ENCODE results near the gene ANLN.

Gene ANLN

GRCh38 chr7:36407636-36408550 is 18.2 kb downstream of the ANLN start:
- DNase-seq (ENCODE audit: low read depth, low spot score): no peak
- no peak overlapping the region for H3K27ac ChIP-seq

GRCh38 chr7:36408589-36408988 is 18.9 kb downstream of the ANLN start:
- no peak for DNase-seq (ENCODE audit: low read depth, low spot score)
- no peak overlapping the region for H3K27ac ChIP-seq

- no peak overlapping the region for H3K27ac ChIP-seq
These were observed 19.5 kb downstream of the ANLN start for GRCh38 chr7:36409180-36409579.

GRCh38 chr7:36415144-36415543 is 25.5 kb downstream of the ANLN start:
- DNase-seq (ENCODE audit: low read depth, low spot score): no peak
- H3K27ac ChIP-seq: no peak overlapping the region

More at GRCh38 chr7:36409180-36409579, 19.5 kb downstream of the ANLN start:
- DNase-seq (ENCODE audit: low read depth, low spot score): no peak

GRCh38 chr7:36416251-36416650 is 26.6 kb downstream of the ANLN start:
- no peak overlapping the region for H3K27ac ChIP-seq
- no peak for DNase-seq (ENCODE audit: low read depth, low spot score)

- no peak for DNase-seq (ENCODE audit: low read depth, low spot score)
- H3K27ac ChIP-seq: no peak overlapping the region
These were observed 30.6 kb downstream of the ANLN start for GRCh38 chr7:36420307-36420706.

- no peak overlapping the region for H3K27ac ChIP-seq
- DNase-seq (ENCODE audit: low read depth, low spot score): no peak
These were observed 32.4 kb downstream of the ANLN start for GRCh38 chr7:36422072-36422471.

- H3K27ac ChIP-seq: no peak overlapping the region
- no peak for DNase-seq (ENCODE audit: low read depth, low spot score)
These were observed 34.0 kb downstream of the ANLN start for GRCh38 chr7:36423633-36424032.

- DNase-seq (ENCODE audit: low read depth, low spot score): no peak
- no peak overlapping the region for H3K27ac ChIP-seq
These were observed 40.5 kb downstream of the ANLN start for GRCh38 chr7:36430186-36430585.

GRCh38 chr7:36430881-36431280 is 41.2 kb downstream of the ANLN start:
- DNase-seq (ENCODE audit: low read depth, low spot score): no peak
- no peak overlapping the region for H3K27ac ChIP-seq

- H3K27ac ChIP-seq: no peak overlapping the region
- no peak for DNase-seq (ENCODE audit: low read depth, low spot score)
These were observed 48.5 kb downstream of the ANLN start for GRCh38 chr7:36438211-36438610.

- H3K27ac ChIP-seq: no peak overlapping the region
- no peak for DNase-seq (ENCODE audit: low read depth, low spot score)
These were observed 50.0 kb downstream of the ANLN start for GRCh38 chr7:36439624-36440023.

- DNase-seq (ENCODE audit: low read depth, low spot score): no peak
- H3K27ac ChIP-seq: no peak overlapping the region
These were observed 51.2 kb downstream of the ANLN start for GRCh38 chr7:36440880-36441279.

GRCh38 chr7:36441344-36442022 is 51.8 kb downstream of the ANLN start:
- H3K27ac ChIP-seq: no peak overlapping the region

GRCh38 chr7:36448781-36449379 is 59.2 kb downstream of the ANLN start:
- H3K27ac ChIP-seq: no peak overlapping the region
- no peak for DNase-seq (ENCODE audit: low read depth, low spot score)

More at GRCh38 chr7:36441344-36442022, 51.8 kb downstream of the ANLN start:
- DNase-seq (ENCODE audit: low read depth, low spot score): no peak

- no peak for DNase-seq (ENCODE audit: low read depth, low spot score)
- no peak overlapping the region for H3K27ac ChIP-seq
These were observed 60.0 kb downstream of the ANLN start for GRCh38 chr7:36449685-36450084.

- no peak overlapping the region for H3K27ac ChIP-seq
- no peak for DNase-seq (ENCODE audit: low read depth, low spot score)
These were observed 64.1 kb downstream of the ANLN start for GRCh38 chr7:36453769-36454168.

GRCh38 chr7:36455646-36456045 is 66.0 kb downstream of the ANLN start:
- no peak for DNase-seq (ENCODE audit: low read depth, low spot score)
- H3K27ac ChIP-seq: no peak overlapping the region

GRCh38 chr7:36456138-36456537 is 66.5 kb downstream of the ANLN start:
- H3K27ac ChIP-seq: no peak overlapping the region
- DNase-seq (ENCODE audit: low read depth, low spot score): no peak

- no peak for DNase-seq (ENCODE audit: low read depth, low spot score)
- no peak overlapping the region for H3K27ac ChIP-seq
These were observed 66.9 kb downstream of the ANLN start for GRCh38 chr7:36456548-36456947.

All from epithelial cell of prostate (primary cell).